Natural killer cell treated with Interleukin-12 subunit alpha and Interleukin-12 subunit beta and Interleukin-15 and Interleukin-18, amount 100 ng/mL, for 72 hours (primary cell): ENCODE measurements around the gene CTIF. TPM values are rescaled to one million over a fixed set of nuclear protein-coding genes. Genes with fewer than 3 reads are reported as not detected.
A peak's percentile ranks its signal among the peaks of the same experiment; 100 is the strongest.
"Not testable (repeated sequence)": the region's sequence is repeated elsewhere in the genome, so short reads cannot be mapped to it uniquely, and the experiment has no call there.

Experiments used
- ATAC-seq, 2 donors: fragments of 150-1000 bp; cut with Tn5 transposase in 1 of 2; sonication (Bioruptor Pico), chemical (Tn5 transposase) in 1 of 2; 2 replicates each; pipeline ENCODE4 v1.10.0; 2021
- DNase-seq: peaks from one replicate; pipeline ENCODE4 v3.0.0; 2022; ENCODE audit warnings: low spot score
- H3K27ac Mint-ChIP-seq, 2 donors: 1 replicate in 1 of 2; 2 replicates in 1 of 2; pipeline ENCODE4 v1.8.0; 2022; ENCODE audit warnings: mixed read lengths in 2 of 2, mild to moderate bottlenecking in 1 of 2, moderate library complexity in 1 of 2
- H3K27me3 Mint-ChIP-seq, 2 donors: 1 replicate in 1 of 2; 2 replicates in 1 of 2; pipeline ENCODE4 v1.8.0; 2022; ENCODE audit warnings: mixed read lengths in 2 of 2
- H3K36me3 Mint-ChIP-seq: one replicate; pipeline ENCODE4 v1.8.0; 2022; ENCODE audit warnings: mixed read lengths
- H3K4me1 Mint-ChIP-seq, 2 donors: 1 replicate in 1 of 2; 2 replicates in 1 of 2; pipeline ENCODE4 v1.8.0; 2022; ENCODE audit warnings: low read depth in 2 of 2, mixed read lengths in 2 of 2, mild to moderate bottlenecking in 1 of 2
- H3K4me3 Mint-ChIP-seq: one replicate; pipeline ENCODE4 v1.8.0; 2022; ENCODE audit warnings: mixed read lengths
- H3K9me3 Mint-ChIP-seq: 2 replicates; pipeline ENCODE4 v1.8.0; 2022; ENCODE audit warnings: mixed read lengths
- total RNA-seq, 2 donors: library from RNA; stranded (reverse); gene quantifications; one replicate each; pipeline ENCODE4 v1.2.3, GENCODE V29; 2022

Gene CTIF
- total RNA-seq, 2 donors from 2014 or later, result 8.4 to 13.0 TPM

GRCh38 chr18:48860269-48861180, 321.7 kb downstream of the CTIF start:
- H3K4me1 Mint-ChIP-seq, result peaks cover 33 to 37% of the 10 kb centered on the region in 2 donors
- DNase-seq (no peak), ATAC-seq (no peak)
- H3K4me3 Mint-ChIP-seq, result no peak overlapping the region
- H3K9me3 Mint-ChIP-seq, result no peaks in the 10 kb centered on the region
- H3K36me3 Mint-ChIP-seq, result no peaks in the 10 kb centered on the region
- H3K27me3 Mint-ChIP-seq, result no peaks in the 10 kb centered on the region
- no peak overlapping the region for H3K27ac Mint-ChIP-seq

GRCh38 chr18:48861181-48861708, 322.4 kb downstream of the CTIF start:
- Mint-ChIP-seq H3K4me1 (peaks cover 25 to 30% of the 10 kb centered on the region in 2 donors), H3K36me3 (no peaks in the 10 kb centered on the region), H3K27ac (no peak overlapping the region), H3K4me3 (no peak overlapping the region), H3K27me3 (no peaks in the 10 kb centered on the region), H3K9me3 (no peaks in the 10 kb centered on the region)
- ATAC-seq (no peak), DNase-seq (no peak)

GRCh38 chr18:48862132-48862531, 323.3 kb downstream of the CTIF start:
- H3K36me3 Mint-ChIP-seq, result no peaks in the 10 kb centered on the region
- H3K27me3 Mint-ChIP-seq, result no peaks in the 10 kb centered on the region
- no peak overlapping the region for H3K4me3 Mint-ChIP-seq
- H3K9me3 Mint-ChIP-seq, result no peaks in the 10 kb centered on the region
- ATAC-seq (no peak), DNase-seq (no peak)
- no peak overlapping the region for H3K27ac Mint-ChIP-seq
- H3K4me1 Mint-ChIP-seq, result peaks cover 18 to 22% of the 10 kb centered on the region in 2 donors

- DNase-seq (no peak), ATAC-seq (no peak)
- no peaks in the 10 kb centered on the region for H3K9me3 Mint-ChIP-seq
- H3K4me1 Mint-ChIP-seq, result peaks cover 14 to 16% of the 10 kb centered on the region in 2 donors
- H3K27ac Mint-ChIP-seq, result no peak overlapping the region
- no peaks in the 10 kb centered on the region for H3K36me3 Mint-ChIP-seq
- no peak overlapping the region for H3K4me3 Mint-ChIP-seq
- no peaks in the 10 kb centered on the region for H3K27me3 Mint-ChIP-seq
Observed at GRCh38 chr18:48862678-48863270, 323.9 kb downstream of the CTIF start.

GRCh38 chr18:48863432-48864065, 324.7 kb downstream of the CTIF start:
- DNase-seq (no peak), ATAC-seq (no peak)
- Mint-ChIP-seq H3K36me3 (no peaks in the 10 kb centered on the region), H3K27me3 (no peaks in the 10 kb centered on the region), H3K4me3 (no peak overlapping the region), H3K4me1 (peaks cover 16 to 17% of the 10 kb centered on the region in 2 donors), H3K27ac (peak overlapping the region in 1 of 2 donors; percentile 82), H3K9me3 (no peaks in the 10 kb centered on the region)

- peaks cover 25 to 26% of the 10 kb centered on the region in 2 donors for H3K4me1 Mint-ChIP-seq
- no peak for DNase-seq
- no peaks in the 10 kb centered on the region for H3K9me3 Mint-ChIP-seq
- no peak overlapping the region for H3K27ac Mint-ChIP-seq
- no peaks in the 10 kb centered on the region for H3K27me3 Mint-ChIP-seq
- H3K4me3 Mint-ChIP-seq, result no peak overlapping the region
- no peaks in the 10 kb centered on the region for H3K36me3 Mint-ChIP-seq
- no peak for ATAC-seq
Observed at GRCh38 chr18:48864876-48865275, 326.0 kb downstream of the CTIF start.

GRCh38 chr18:48866028-48866733, 327.4 kb downstream of the CTIF start:
- Mint-ChIP-seq H3K9me3 (no peaks in the 10 kb centered on the region), H3K27me3 (no peaks in the 10 kb centered on the region), H3K36me3 (no peaks in the 10 kb centered on the region), H3K4me3 (no peak overlapping the region), H3K4me1 (peaks cover 28 to 35% of the 10 kb centered on the region in 2 donors), H3K27ac (no peak overlapping the region)
- ATAC-seq (no peak), DNase-seq (no peak)

GRCh38 chr18:48866856-48867255, 328.0 kb downstream of the CTIF start:
- H3K27ac Mint-ChIP-seq, result no peak overlapping the region
- no peaks in the 10 kb centered on the region for H3K27me3 Mint-ChIP-seq
- DNase-seq (no peak), ATAC-seq (no peak)
- peaks cover 35 to 40% of the 10 kb centered on the region in 2 donors for H3K4me1 Mint-ChIP-seq
- no peaks in the 10 kb centered on the region for H3K36me3 Mint-ChIP-seq
- H3K9me3 Mint-ChIP-seq, result no peaks in the 10 kb centered on the region
- H3K4me3 Mint-ChIP-seq, result no peak overlapping the region

- H3K27me3 Mint-ChIP-seq, result no peaks in the 10 kb centered on the region
- ATAC-seq (no peak), DNase-seq (no peak)
- peaks cover 44 to 50% of the 10 kb centered on the region in 2 donors for H3K4me1 Mint-ChIP-seq
- H3K36me3 Mint-ChIP-seq, result no peaks in the 10 kb centered on the region
- peak overlapping the region; percentile 92 to 94 for H3K27ac Mint-ChIP-seq
- H3K9me3 Mint-ChIP-seq, result no peaks in the 10 kb centered on the region
- H3K4me3 Mint-ChIP-seq, result peak overlapping the region; percentile 80
Observed at GRCh38 chr18:48867978-48868377, 329.1 kb downstream of the CTIF start.

GRCh38 chr18:48868468-48869466, 329.9 kb downstream of the CTIF start:
- Mint-ChIP-seq H3K36me3 (no peaks in the 10 kb centered on the region), H3K4me1 (peaks cover 45 to 52% of the 10 kb centered on the region in 2 donors), H3K4me3 (peak overlapping the region; percentile 80), H3K9me3 (no peaks in the 10 kb centered on the region), H3K27me3 (no peaks in the 10 kb centered on the region), H3K27ac (peak overlapping the region; percentile 92 to 94)
- peak; percentile 90 to 93 for ATAC-seq
- DNase-seq, result peak; percentile 85

- Mint-ChIP-seq H3K27ac (peak overlapping the region; percentile 92 to 94), H3K4me3 (no peak overlapping the region), H3K36me3 (no peaks in the 10 kb centered on the region), H3K4me1 (peaks cover 44 to 51% of the 10 kb centered on the region in 2 donors), H3K27me3 (no peaks in the 10 kb centered on the region), H3K9me3 (no peaks in the 10 kb centered on the region)
- DNase-seq, result no peak
- no peak for ATAC-seq
Observed at GRCh38 chr18:48869591-48869990, 330.8 kb downstream of the CTIF start.

- not testable (repeated sequence) for H3K4me3 Mint-ChIP-seq, ATAC-seq, H3K9me3 Mint-ChIP-seq, DNase-seq, H3K27me3 Mint-ChIP-seq, H3K36me3 Mint-ChIP-seq
- peaks cover 40 to 49% of the 10 kb centered on the region in 2 donors for H3K4me1 Mint-ChIP-seq
- H3K27ac Mint-ChIP-seq, result peak overlapping the region in 1 of 2 donors; percentile 38
Observed at GRCh38 chr18:48870926-48871325, 332.1 kb downstream of the CTIF start.
